HG03039 (cell line): ENCODE results near the gene TTC3.

ENCODE experiments used
- ATAC-seq: cut with Tn5 transposase; IDR thresholded peaks from one replicate; pipeline ENCODE4 v1.9.1; 2021; ENCODE audit warnings: mild to moderate bottlenecking, moderate library complexity; ENCODE audit not compliant: unreplicated experiment

The TTC3 gene

GRCh38 chr21:37244501-37245095 lies 171.5 kb downstream of the TTC3 start:
- no peak for ATAC-seq

DNA sequence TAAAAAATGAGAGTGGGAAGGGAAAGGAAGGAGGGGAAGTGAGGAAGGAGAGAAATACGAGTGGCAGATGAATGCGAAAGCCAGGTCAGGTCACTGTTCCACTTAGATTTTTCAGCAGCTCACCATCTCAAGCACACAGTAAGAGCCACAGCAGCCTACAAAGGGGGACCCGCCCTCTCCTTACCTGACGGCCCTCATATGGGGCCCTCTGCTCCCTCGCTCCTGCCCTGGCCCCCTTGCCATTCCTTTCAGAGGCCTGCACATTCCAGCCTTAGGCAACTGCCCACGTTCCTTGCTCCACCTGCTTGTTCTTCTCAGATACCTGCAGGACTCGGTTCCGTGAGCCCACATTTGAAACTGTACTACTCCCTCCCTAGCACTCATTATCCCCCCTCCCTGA lies 172.1 kb downstream of the TTC3 start:
- no peak for ATAC-seq

DNA sequence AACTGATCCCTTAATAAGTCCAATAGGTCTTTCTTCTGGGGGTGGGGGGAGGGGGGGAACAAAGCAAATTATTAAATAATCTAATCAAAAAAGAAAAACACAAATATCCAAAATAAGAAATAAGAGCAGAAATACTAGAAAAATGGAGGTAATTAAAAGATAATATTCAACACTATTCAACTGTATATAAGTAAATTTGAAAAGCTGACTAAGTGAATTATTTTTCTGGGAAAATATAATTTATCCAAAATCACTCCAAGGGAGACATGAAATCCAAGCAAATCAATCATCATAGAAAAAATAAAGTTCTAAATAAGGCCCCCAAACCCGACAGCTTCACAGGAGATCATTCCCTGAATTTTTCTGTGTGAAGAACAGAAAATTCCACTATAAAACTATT lies 175.2 kb downstream of the TTC3 start:
- no peak for ATAC-seq

DNA sequence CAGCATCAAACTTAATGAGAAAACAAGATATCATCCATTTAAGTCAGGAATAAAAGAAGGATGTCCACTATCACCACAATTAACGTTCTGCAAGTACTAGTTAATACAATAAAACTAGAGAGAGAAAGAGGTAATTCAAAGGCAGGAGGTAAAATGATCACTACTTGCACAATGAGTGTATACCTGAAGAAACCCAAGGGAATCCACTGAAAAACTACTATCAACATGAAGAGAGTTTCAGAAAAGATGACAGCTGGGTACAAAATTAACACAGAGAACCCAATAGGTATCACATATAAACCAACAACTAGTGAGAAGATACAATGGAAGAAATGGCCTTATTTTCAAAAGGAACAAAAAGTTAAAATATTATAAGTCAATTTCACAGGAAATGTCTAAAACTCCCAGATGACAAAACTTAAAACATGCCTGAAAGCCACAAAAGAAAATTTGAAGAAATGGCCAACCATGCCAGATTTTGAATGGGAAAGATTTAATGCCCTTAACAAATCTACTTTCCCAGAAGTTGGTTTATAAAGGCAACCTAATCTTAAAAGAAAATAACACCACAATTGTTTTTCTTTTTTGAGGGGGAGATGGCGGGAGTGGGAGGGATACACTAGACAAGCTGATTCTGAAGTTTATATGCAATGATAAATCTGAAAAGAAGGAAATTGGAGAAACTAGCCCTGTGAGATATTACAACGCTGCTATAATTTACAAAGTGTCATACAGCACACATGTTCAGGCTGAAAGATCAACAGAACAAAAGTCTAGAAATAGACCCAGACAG lies 176.3 kb downstream of the TTC3 start:
- ATAC-seq = no peak

DNA sequence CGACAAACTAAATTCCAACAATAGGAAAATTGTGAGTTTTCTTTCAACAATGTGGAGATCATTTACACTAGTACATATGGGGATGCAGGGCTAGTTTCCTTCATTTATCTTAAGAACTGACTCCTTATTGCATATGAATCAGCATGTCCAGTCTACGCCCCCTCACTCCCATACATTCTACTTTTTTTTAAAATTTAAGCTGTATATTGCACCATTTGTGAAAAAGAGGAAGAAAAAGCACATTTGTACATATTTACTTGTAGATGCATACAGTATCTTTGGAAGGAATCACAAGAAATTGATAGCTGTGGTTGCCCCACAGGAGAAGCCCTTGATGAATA lies 178.2 kb downstream of the TTC3 start:
- ATAC-seq = no peak
